Testis (tissue), 2 donors: Measurements from ENCODE around the gene NFATC3.

Experiments
- CTCF ChIP-seq, 3 experiments: fragments of 450-650 bp in 2 of 3; fragments of 200-600 bp in 1 of 3; sonication (generic) in 1 of 3; IDR thresholded peaks; one replicate each; pipeline ENCODE4 v1.5.1; 2016 to 2019; ENCODE audit warnings: antibody characterized with exemption in 3 of 3, mild to moderate bottlenecking in 2 of 3, moderate library complexity in 1 of 3
- POLR2A ChIP-seq: fragments of 450-650 bp; IDR thresholded peaks from one replicate; pipeline ENCODE4 v1.6.1; 2017; ENCODE audit warnings: antibody characterized with exemption, mild to moderate bottlenecking, moderate library complexity

GRCh38 chr16:68094614-68094934, 9.4 kb downstream of the NFATC3 start:
- TF ChIP-seq CTCF (IDR thresholded peaks at IDR 0.05) (no peak), POLR2A (no peak)
